Neural progenitor cell (in vitro differentiated cells): ENCODE measurements around the gene LCE3A. TPM values are rescaled to one million over a fixed set of nuclear protein-coding genes. Genes with fewer than 3 reads are reported as not detected.

ENCODE experiments used
- DNase-seq: peaks from one replicate; pipeline ENCODE4 v3.0.0-alpha.2; 2016; ENCODE audit warnings: low spot score
- H2AFZ ChIP-seq: fragments of 200-600 bp; sonication (generic); replicated peaks from 2 replicates; pipeline ENCODE4 v1.6.1; 2016; ENCODE audit warnings: antibody characterized with exemption
- H3F3A ChIP-seq: fragments of 200-600 bp; sonication (generic); 2 replicates; pipeline ENCODE4 v1.6.1; 2016; ENCODE audit warnings: antibody characterized with exemption, low read depth
- H3K27ac ChIP-seq: fragments of 200-600 bp; sonication (generic); 2 replicates; pipeline ENCODE4 v1.5.1; 2016; ENCODE audit warnings: mild to moderate bottlenecking
- H3K27me3 ChIP-seq: fragments of 200-600 bp; sonication (generic); 2 replicates; pipeline ENCODE4 v1.6.1; 2016; ENCODE audit warnings: mild to moderate bottlenecking, moderate library complexity
- H3K36me3 ChIP-seq: fragments of 200-600 bp; sonication (generic); 2 replicates; pipeline ENCODE4 v1.5.1; 2016
- H3K4me1 ChIP-seq: fragments of 200-600 bp; sonication (generic); 2 replicates; pipeline ENCODE4 v1.6.1; 2016; ENCODE audit warnings: mixed run types
- H3K4me2 ChIP-seq: fragments of 200-600 bp; sonication (generic); 2 replicates; pipeline ENCODE4 v1.6.1; 2016
- H3K4me3 ChIP-seq: fragments of 200-600 bp; sonication (generic); 2 replicates; pipeline ENCODE4 v1.5.1; 2016
- H3K79me2 ChIP-seq: fragments of 200-600 bp; sonication (generic); 2 replicates; pipeline ENCODE4 v1.6.1; 2016; ENCODE audit warnings: low read depth
- H3K9ac ChIP-seq: fragments of 200-600 bp; sonication (generic); 2 replicates; pipeline ENCODE4 v1.6.1; 2016
- H3K9me3 ChIP-seq: fragments of 200-600 bp; sonication (generic); 2 replicates; pipeline ENCODE4 v1.5.1; 2016; ENCODE audit warnings: low read depth
- H4K20me1 ChIP-seq: fragments of 200-600 bp; sonication (generic); 2 replicates; pipeline ENCODE4 v1.6.1; 2016; ENCODE audit warnings: low read depth
- H3K27ac Mint-ChIP-seq: 3 replicates; pipeline ENCODE4 v1.8.0; 2021; ENCODE audit warnings: mixed read lengths
- H3K27me3 Mint-ChIP-seq: 2 replicates; pipeline ENCODE4 v1.8.0; 2022; ENCODE audit warnings: low read depth, mild to moderate bottlenecking, inconsistent platforms, moderate library complexity, mixed read lengths; ENCODE audit not compliant: insufficient read depth
- H3K36me3 Mint-ChIP-seq: 3 replicates; pipeline ENCODE4 v1.8.0; 2021; ENCODE audit warnings: mixed read lengths
- H3K4me1 Mint-ChIP-seq: 3 replicates; pipeline ENCODE4 v1.8.0; 2021; ENCODE audit warnings: mixed read lengths
- H3K4me3 Mint-ChIP-seq: 3 replicates; pipeline ENCODE4 v1.8.0; 2021; ENCODE audit warnings: mild to moderate bottlenecking, moderate library complexity, mixed read lengths
- H3K9me3 Mint-ChIP-seq: 3 replicates; pipeline ENCODE4 v1.8.0; 2020; ENCODE audit warnings: mixed read lengths
- CTCF ChIP-seq: fragments of 200-600 bp; sonication (generic); IDR thresholded peaks from 2 replicates; pipeline ENCODE4 v1.5.1; 2017; ENCODE audit warnings: antibody characterized with exemption, mild to moderate bottlenecking
- EZH2 ChIP-seq: fragments of 200-600 bp; sonication (generic); IDR thresholded peaks from 2 replicates; pipeline ENCODE4 v1.6.1; 2017; ENCODE audit warnings: antibody characterized with exemption, mild to moderate bottlenecking, moderate library complexity
- EZH2phosphoT487 ChIP-seq: fragments of 200-600 bp; sonication (generic); IDR thresholded peaks from 2 replicates; pipeline ENCODE4 v1.6.1; 2017; ENCODE audit warnings: antibody characterized with exemption
- total RNA-seq: library from RNA; depleted of rRNA; stranded (reverse); fragments of >200 nt; gene quantifications from 2 replicates; pipeline ENCODE4 v1.2.3, GENCODE V29; 2015; ENCODE audit warnings: low replicate concordance

The LCE3A gene
- total RNA-seq, 1 donor from 2014 or later: not detected

GRCh38 chr1:152654110-152654509, 31.2 kb upstream of the LCE3A start:
- Histone ChIP-seq H3K9me3 (peaks cover 26% of the 10 kb centered on the region), H2AFZ (no peak overlapping the region), H3F3A (no peaks in the 10 kb centered on the region), H3K9ac (no peak overlapping the region), H3K36me3 (no peaks in the 10 kb centered on the region), H3K4me3 (no peak overlapping the region), H3K27ac (no peak overlapping the region), H3K27me3 (no peaks in the 10 kb centered on the region), H4K20me1 (no peaks in the 10 kb centered on the region), H3K4me1 (no peaks in the 10 kb centered on the region), H3K79me2 (no peaks in the 10 kb centered on the region), H3K4me2 (no peak overlapping the region)
- DNase-seq: peak; percentile 1
- TF ChIP-seq EZH2phosphoT487 (no peak), CTCF (peak; percentile 44)
- Mint-ChIP-seq H3K27me3 (peaks cover 4% of the 10 kb centered on the region), H3K4me3 (no peak overlapping the region), H3K36me3 (no peaks in the 10 kb centered on the region), H3K27ac (no peak overlapping the region), H3K4me1 (no peaks in the 10 kb centered on the region), H3K9me3 (peaks cover 12% of the 10 kb centered on the region)

- no peak overlapping the region for H3K9ac ChIP-seq
- DNase-seq: no peak
- no peaks in the 10 kb centered on the region for H3K36me3 ChIP-seq
- H2AFZ ChIP-seq: no peak overlapping the region
- peaks cover 39% of the 10 kb centered on the region for H3K9me3 ChIP-seq
- no peak overlapping the region for H3K4me3 Mint-ChIP-seq
- peaks cover 2% of the 10 kb centered on the region for H3K27me3 Mint-ChIP-seq
- H3K79me2 ChIP-seq: no peaks in the 10 kb centered on the region
- no peaks in the 10 kb centered on the region for H4K20me1 ChIP-seq
- H3K27me3 ChIP-seq: no peaks in the 10 kb centered on the region
- no peak overlapping the region for H3K4me3 ChIP-seq
- no peak overlapping the region for H3K27ac Mint-ChIP-seq
- no peaks in the 10 kb centered on the region for H3K4me1 ChIP-seq
- no peaks in the 10 kb centered on the region for H3K4me1 Mint-ChIP-seq
- H3F3A ChIP-seq: no peaks in the 10 kb centered on the region
- H3K9me3 Mint-ChIP-seq: peaks cover 22% of the 10 kb centered on the region
- TF ChIP-seq EZH2phosphoT487: no peak
- TF ChIP-seq CTCF: no peak
- TF ChIP-seq EZH2: no peak
- H3K4me2 ChIP-seq: no peak overlapping the region
- no peaks in the 10 kb centered on the region for H3K36me3 Mint-ChIP-seq
- H3K27ac ChIP-seq: no peak overlapping the region
These were observed 23.8 kb upstream of the LCE3A start for GRCh38 chr1:152646656-152647055.

DNA sequence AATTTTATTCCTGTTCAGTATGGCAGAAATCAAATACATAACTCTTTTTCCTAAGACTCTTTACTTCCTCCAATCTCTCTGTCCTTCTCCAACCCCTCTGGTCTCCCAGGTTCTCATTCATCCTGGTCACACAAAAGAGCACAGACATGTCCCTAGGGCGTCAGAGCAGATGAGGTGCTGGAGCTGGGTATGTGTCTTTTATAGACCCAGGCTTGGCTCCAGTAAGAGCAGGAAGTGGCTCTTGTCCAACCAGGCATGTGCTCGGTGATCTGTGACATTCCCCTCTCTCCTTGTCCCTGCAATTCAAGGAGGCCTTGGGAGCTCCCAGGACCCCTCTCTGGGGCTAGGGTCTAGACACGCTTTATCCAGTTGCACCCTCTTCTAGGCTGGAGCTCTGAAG, 22.2 kb upstream of the LCE3A start:
- Histone ChIP-seq H2AFZ (no peak overlapping the region), H3K27ac (no peak overlapping the region), H4K20me1 (no peaks in the 10 kb centered on the region), H3K9ac (no peak overlapping the region), H3K4me2 (no peak overlapping the region), H3F3A (no peaks in the 10 kb centered on the region), H3K27me3 (no peaks in the 10 kb centered on the region), H3K9me3 (peaks cover 37% of the 10 kb centered on the region), H3K4me3 (no peak overlapping the region), H3K4me1 (no peaks in the 10 kb centered on the region), H3K79me2 (no peaks in the 10 kb centered on the region), H3K36me3 (no peaks in the 10 kb centered on the region)
- DNase-seq: no peak
- no peak overlapping the region for H3K27ac Mint-ChIP-seq
- H3K36me3 Mint-ChIP-seq: no peaks in the 10 kb centered on the region
- no peaks in the 10 kb centered on the region for H3K4me1 Mint-ChIP-seq
- peaks cover 19% of the 10 kb centered on the region for H3K9me3 Mint-ChIP-seq
- TF ChIP-seq CTCF (no peak), EZH2 (no peak), EZH2phosphoT487 (no peak)
- H3K4me3 Mint-ChIP-seq: no peak overlapping the region
- H3K27me3 Mint-ChIP-seq: peaks cover 2% of the 10 kb centered on the region
